GM18505 (cell line): Measurements from ENCODE around the gene CFDP1.

Experiments
- ATAC-seq: cut with Tn5 transposase; IDR thresholded peaks from one replicate; pipeline ENCODE4 v1.9.1; 2021; ENCODE audit not compliant: unreplicated experiment
- POLR2A ChIP-seq: IDR thresholded peaks from 4 replicates; pipeline ENCODE4 v1.6.1; 2011; ENCODE audit warnings: borderline replicate concordance; ENCODE audit not compliant: insufficient read depth, insufficient read length; ENCODE audit errors: extremely low read depth

The CFDP1 gene

DNA sequence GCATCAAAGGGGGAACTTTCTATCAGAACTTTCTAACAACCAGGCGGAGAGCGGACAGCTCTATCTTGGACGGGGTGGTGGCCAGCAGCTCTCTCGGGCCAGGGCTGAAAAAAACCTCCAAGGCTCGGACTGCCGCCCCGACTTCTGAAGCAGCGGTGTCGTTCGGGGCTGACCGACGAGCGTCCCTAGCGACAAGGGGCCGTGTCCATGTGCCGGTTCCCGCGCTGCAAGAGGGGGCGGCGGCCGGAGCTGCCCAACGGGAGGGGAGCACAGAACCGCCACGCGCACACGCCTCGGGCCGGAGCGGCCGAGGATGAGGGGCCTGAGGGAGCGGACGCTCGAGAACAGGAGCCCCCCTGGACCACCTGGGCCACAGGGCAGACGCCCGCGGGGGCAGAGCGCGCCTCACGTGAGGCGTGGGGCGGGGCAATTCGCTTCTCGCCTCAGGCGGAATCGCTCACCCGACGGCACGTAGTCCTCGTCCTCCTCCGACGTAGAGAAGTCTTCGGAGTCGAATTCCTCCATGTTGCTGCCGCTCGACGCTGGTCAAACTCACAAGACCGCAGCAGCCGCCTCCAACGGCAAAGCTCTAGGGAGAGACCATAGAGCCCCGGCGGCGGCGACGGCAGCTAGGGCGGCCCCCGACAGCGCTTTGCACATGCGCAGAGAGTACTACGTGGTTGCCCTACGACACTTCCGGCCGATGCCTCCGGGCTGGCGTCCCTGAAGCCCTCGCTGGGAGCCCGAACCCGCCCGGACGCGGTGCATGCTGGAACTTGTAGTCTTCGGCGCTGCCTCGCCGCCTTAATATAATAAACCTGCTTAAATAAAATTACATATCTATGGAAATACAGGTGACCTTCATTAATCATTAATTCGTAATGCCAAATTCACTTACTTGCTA, at the start of gene CFDP1:
CFDP1 (minus strand) TSS at position 676 of the 904 bp plus-strand sequence; CDS start at position 525, 151 bp downstream.
- peak; percentile 78 for TF ChIP-seq POLR2A
- ATAC-seq: peak; percentile 94

DNA sequence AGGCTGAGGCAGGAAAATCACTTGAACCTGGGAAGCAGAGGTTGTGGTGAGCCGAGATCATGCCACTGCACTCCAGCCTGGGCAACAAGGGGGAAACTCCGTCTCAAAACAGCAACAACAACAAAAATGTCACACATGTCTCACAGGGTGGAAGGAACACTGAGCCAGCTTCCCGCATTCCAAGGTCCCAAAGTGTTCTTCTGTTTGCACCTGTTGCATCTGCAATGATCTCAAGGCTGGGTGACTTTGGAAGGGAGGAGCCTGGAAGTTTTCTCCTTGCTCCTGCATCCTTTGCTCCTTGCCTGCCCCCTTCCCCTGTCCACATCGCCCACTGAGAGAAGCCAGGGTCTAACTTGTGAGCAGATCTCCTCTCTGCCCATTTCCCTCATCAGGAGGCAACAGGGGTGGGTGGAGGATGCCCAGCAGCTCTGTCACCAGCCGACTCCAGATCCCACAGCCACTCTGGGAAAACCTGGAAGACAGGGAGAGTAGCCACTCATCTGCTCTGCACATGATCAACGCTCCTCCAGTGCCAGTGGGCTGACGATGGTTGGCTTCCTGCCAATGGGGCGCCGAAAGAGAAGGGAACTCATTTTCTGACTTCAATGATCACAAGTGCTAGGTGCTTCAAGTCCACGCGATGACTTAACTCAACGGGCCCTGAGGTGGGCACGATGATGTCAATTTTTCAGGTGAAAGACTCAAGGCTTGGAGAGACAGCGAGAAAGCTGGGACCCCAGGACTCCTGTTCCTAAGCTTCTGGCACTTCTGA, 49.3 kb upstream of the CFDP1 start:
- no peak for ATAC-seq

DNA sequence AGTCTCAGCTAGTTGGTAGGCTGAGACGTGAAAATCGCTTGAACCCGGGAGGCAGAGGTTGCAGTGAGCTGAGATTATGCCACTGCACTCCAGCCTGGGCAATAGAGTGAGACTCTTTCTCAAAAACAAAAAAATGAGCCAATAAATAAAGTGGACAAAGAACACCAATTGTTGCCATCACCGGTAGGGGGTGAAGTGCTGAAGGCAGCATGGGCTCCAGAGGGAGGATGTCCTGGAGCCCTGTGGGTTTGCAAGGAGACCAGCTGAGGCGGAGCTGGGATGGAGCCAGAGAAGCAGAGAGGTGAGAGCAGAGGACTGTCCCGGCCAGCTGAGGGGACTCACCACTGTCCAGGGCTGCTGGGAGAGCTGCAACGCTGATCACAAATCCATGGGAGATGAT, 48.2 kb upstream of the CFDP1 start:
- no peak for ATAC-seq

More for the DNA sequence above, 49.3 kb upstream of the CFDP1 start:
- TF ChIP-seq POLR2A: no peak

DNA sequence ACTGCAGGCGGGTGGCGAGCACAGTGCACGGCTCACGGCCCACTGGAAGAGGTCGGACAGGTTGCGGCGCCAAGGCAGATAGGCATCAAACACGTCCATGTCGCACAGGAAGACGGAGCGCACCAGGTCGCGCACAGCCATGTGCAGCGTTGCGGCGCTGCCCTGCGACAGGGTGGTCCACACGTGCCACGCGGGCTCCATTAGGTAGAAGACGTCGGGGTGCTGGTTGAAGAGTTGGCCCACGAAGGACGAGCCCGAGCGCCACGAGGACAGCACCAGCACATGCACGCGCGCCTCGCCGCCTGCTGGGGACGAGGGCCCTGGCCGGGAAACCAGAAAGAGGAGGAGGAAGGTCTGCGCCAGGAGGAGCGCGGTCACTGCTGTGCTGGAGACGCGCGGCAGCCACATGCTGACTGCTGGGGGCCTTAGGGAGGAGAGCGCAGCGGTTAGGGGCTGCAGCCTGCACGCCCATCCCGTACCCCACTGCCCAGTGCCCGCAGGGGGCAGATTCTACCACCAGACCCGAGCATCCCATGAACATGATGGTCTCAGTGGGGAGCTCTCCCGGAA, 46.2 kb upstream of the CFDP1 start:
- ATAC-seq: no peak
- no peak for TF ChIP-seq POLR2A

More for the DNA sequence above, 48.2 kb upstream of the CFDP1 start:
- TF ChIP-seq POLR2A: no peak

DNA sequence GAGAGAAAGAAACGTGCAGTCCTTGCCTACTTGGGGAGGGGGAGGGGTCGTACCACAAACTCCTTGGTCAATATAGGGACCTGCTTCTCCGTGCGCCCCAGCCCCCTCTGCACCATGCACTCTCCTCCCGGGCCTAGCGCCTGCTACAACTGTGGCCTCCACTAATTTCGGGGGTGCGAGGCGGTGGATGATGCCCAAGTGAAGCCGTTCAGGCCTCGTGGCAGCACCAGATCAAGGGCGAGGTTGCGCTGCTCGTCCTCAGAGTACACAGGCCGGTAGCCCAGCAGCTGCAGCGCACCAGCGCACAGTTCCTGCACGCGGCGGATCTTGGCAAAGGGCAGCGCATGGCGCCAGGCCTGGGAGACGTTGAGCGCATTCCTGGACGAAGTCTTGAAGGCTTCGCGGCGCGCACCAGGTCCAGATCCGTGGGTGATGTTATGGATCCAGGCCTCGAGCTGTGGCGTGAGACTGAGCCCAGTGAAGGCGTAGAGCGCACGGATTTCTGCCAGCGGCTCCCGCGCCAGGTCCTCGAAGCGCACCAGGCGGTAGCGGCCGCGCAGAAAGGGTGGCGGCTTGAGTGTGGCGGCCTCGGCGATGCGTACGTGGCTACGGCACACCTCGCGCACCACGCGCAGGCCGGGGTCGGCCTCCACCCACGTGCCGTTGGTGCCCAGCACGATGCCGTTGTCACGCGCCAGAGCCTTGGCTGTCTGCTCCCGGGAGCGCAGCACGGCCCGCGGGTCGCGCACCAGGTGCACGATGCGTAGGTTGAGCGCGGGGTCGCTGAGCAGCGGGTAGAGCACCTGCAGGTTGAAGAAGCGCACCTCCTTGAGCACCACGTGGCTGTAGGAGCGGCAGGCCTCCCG, 45.4 kb upstream of the CFDP1 start:
- TF ChIP-seq POLR2A: no peak
- no peak for ATAC-seq

DNA sequence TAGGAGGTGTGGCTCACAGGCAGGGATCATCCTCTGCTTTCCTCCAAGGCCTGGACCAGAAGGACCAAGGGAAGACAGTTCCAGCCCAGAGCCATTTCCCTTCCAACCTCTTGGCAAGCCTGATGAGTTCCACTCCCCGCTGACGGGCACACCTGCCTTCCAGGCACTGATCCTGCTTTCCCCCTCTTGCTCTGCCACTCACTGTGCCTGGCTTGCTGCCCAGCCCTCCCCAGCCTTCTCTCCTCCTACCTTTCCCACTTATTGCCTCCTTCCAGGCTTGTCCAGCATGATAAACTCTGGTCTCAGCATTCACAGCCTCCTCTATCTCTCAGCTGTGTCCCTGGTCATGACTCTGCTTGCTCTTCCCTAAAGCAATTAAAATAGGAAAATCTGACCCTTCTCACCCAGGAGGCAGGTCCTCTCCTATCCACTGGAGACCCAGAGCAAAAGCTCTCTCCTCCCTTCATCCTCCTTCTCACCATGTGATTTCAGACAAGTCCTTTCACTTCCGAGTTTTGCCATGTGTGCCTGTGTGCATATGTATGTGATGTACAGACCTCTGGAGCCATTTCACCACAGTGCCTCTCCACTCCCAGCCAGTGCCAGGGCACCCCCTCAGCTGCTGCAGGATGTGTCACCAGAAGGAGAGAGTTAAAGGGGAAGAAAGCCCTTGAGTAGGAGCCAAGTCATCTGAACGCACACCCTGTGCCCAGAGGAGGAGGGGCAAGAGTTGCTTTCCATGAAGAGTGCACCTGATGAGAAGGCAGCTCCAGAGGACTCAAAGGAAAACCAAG, 44.6 kb upstream of the CFDP1 start:
- no peak for ATAC-seq
- TF ChIP-seq POLR2A: no peak

DNA sequence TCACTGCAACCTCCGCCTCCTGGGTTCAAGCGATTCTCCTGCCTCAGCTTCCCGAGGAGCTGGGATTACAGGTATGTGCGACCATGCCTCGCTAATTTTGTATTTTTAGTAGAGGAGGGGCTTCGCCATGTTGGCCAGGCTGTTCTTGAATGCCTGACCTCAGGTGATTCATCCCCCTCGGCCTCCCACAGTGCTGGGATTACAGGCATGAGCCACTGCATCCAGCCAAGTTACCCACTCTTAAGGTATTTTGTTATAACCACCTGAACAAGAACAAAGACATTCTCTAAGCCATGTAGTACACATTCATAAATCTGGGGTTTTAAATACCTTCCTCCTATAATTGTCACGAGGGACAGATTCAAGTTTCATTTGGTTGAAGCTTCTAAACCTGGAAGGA, 43.5 kb upstream of the CFDP1 start:
- TF ChIP-seq POLR2A: no peak
- no peak for ATAC-seq

DNA sequence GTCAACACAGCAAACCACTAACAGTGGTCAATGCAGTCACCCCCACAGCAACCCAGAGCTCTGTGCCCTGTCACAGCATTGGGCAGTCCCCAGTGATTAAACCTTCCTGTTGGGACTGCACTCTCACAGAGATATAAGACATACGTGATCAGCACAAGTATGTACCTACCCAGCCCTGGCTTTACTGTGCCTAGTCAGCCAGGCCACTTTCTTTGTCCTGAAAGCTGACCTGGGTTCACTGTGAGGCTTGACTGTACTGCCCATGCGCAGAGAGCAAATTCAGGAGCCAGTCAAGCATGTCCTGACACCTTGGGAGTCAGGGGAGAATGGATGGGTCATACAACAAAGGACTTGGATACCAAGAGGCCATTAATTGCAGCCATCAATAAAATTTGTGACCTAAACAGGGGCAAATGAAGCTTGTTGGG, 42.1 kb upstream of the CFDP1 start:
- ATAC-seq: no peak
- TF ChIP-seq POLR2A: no peak

DNA sequence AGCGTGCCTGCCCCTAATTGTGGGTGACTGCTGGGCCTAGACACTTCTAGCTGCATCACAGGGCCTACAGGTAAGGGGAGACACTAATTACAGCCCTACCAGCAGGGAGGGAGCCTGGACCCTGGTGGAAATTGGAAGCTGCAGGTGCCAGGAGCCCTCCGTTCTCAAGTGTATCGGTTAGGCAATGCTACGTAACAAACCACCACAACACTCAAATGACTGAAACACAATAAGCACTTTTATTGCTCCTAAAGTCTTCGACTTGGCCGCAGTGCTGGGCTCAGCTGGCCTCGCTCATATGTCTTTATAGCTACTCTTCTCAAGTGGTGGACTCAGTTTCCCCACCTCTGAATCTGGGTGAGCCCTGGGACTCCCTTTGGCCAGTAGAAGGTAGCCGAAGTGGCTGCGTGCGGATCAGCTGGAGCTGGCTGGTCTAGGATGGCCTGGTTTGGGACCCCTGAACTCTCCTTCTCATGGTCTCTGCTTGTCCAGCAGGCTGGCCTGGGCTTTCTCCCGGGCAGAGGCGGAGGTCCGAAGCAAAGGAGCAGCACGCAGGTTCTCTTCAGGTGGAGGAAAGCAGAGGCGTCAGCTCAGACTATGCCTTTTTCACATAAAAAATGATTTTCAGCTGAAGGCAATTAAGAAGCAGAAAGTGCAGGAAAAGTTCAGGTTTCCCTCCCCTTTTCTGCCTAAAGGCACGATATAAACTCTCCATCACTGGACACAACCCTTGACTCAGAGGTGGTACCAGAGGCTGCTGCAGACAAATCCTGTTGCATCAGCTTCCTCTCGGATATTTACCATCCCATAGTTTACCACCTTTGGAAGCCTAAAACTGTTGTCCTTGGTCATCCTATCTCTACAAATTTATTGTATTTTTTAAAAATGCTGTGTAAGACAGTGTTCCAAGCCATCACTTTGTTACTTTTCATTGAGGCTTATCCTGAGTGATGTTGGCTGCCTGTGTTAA, 39.9 kb upstream of the CFDP1 start:
- TF ChIP-seq POLR2A: no peak
- no peak for ATAC-seq

DNA sequence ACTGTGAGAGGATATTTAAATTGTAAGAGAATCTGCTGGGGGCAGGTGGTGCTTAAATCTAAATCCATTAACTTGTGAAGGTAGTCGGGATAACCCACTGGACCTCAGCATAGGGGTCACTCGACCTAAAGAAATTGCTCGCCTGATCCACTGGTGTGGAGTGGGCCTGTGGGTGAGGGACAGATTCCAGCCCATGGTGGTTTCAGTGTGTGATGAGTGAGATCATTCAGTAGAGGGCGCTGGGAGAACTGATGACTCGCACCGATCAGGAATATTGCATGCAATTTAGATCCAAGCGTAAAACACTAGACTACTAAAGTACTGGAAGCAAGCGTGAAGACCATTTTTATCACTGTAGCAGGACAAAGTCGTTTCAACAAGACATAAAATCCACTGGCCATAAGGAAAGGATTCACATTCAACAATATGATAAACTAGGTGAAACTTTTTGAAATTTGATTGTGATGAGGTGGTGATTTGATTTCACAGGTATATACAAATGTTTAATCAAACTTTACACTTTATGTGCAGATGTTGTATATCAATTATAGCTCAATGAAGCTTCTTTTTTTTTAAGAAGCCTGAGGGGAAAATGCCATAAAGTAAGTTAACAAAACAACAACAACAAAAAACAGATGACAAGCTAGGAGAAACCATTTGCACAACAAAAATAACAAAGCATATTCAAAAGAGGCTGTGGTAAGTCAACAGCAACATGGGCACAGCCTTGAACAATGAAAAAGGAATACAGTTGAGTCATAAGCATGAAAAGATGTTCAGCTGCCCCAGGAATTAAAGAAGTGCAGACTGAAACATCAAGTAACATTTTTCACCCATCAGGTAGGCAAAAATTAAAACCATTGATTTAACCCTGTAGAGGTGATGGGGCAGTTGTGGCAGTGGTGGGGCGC, 38.7 kb upstream of the CFDP1 start:
- TF ChIP-seq POLR2A: no peak
- ATAC-seq: peak; percentile 74

DNA sequence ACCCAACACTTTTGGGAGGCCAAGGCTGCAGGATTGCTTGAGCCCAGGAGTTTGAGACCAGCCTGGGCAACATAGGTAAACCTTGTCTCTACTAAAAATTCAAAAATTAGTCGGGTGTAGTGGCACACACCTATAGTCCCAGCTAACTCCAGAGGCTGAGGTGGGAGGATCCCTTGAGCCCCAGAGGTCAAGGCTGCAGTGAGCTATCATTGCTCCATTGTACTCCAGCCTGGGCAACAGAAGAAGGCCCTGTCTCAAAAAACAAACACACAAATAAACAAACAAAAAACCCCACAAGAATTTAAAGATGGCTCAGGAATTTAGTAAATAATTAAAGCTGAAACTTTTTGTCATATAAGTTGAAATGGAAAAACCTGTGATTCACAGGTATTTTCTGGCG, 33.5 kb upstream of the CFDP1 start:
- no peak for TF ChIP-seq POLR2A

More for the DNA sequence above, 33.5 kb upstream of the CFDP1 start:
- no peak for ATAC-seq
